Anterior cingulate cortex (tissue), 58 donors: ENCODE data around the gene PAWR.

Experiments
- DNase-seq, 58 donors: peaks; one replicate each; lab custom pipeline; 2025; lab: John Stamatoyannopoulos, UW

Gene PAWR

GRCh38 chr12:79690638-79691510 lies at the start of gene PAWR:
TSS of gene PAWR (minus strand) at chr12:79690964. CDS start at chr12:79690244, 720 bp downstream.
- DNase-seq = peak in 15 of 58 donors; percentile 5 to 38 (median 17)

- DNase-seq = peak in 1 of 58 donors; percentile 5
Measured at GRCh38 chr12:79737875-79738718, 47.3 kb upstream of the PAWR start.

DNA sequence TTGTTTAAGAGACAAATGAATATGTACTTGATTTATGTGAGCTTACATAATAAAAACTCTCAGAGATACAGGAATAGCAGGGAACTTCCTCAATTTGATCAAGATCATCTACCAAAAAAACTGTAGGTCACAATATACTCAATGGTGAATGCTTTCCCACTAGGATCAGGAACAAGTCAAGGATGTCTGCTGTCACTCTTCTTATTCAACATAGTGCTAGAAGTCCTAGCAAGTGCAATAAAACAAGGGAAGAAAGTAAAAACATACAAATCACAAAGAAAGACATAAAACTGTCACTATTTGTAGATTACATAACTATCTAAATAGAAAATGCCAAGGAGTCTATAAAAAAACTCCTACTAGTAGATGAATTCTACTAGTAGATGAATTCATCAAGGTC lies 41.9 kb upstream of the PAWR start:
- no peak for DNase-seq

DNA sequence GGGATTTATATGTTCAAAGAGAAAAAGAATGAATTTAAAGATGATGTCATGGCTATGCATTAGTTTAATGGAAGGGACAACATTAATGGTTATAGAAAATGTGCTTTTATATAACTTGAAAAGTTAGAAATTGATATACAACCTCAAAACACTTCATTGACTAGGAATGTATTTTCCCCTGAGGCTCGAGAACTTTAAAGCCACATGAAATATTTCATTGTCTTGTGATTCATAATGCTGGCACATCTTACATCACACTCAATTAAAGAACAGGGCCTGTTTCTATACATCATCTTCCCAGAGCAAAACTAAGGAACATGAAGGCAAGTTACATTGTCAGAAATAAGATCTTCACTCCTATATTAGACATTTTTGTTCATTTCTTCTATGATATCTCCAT lies 35.2 kb upstream of the PAWR start:
- no peak for DNase-seq

DNA sequence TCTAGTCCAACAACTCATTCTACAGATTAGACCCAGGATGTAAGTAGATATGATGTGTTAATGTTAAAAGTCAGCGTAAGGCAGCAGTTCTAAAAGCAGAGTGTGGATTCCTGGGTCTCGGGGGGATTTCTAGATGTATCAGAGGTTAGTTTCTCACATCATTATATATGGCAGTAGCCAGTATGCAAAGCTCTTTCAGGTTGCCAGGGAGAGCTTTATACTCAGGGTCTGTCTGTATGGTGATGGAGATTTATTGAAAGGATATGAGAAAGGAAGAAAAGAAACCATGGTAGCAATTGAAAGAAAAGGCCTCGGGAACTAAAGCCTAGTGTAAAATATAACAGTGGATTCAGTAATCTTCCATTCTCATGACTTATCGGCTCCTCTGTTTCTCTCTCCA lies 26.2 kb upstream of the PAWR start:
- DNase-seq = no peak

DNA sequence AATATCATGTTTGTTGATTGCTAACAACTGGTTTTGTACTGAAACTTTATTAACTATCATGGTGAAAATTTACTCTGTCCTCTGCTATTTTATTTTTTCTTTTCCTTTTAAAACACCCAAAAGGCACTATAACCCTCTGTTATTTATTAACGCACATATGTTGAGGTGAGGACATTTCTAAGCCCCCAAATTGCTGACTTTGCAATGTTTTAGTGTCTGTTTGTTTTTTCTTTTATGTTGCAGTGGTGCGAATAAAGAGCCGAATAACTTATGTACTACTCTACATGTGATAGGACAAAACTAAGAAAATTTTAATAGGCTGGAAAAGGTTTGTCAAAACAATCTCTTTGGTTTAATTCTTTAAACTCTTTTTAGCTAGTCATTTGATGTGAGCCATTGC lies 24.5 kb upstream of the PAWR start:
- no peak for DNase-seq

GRCh38 chr12:79710707-79711483 lies 20.1 kb upstream of the PAWR start:
- no peak for DNase-seq

- DNase-seq = no peak
Measured at GRCh38 chr12:79707830-79708229, 17.1 kb upstream of the PAWR start.

- DNase-seq = no peak
Measured at GRCh38 chr12:79706676-79707075, 15.9 kb upstream of the PAWR start.

- DNase-seq = no peak
Measured at GRCh38 chr12:79706156-79706555, 15.4 kb upstream of the PAWR start.

DNA sequence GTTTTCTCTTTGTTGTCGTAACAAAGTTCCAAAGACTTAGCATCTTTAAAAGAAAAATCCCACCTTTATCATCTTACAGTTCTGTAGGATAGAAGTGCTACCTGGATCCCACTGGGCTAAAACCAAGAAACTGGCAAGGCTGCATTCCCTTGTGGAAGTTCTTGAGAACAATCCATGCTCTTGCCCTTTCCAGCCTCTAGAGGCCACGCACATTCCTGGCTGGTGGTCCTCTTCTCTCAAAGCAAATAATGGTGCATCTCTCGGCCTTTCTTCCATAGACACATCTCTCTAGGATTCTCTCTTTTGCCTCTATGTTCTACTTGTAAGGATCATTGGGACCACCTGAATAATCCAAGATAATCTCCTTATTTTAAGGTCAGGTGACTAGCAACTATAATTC lies 8.2 kb upstream of the PAWR start:
- DNase-seq = no peak

- DNase-seq = no peak
Measured at GRCh38 chr12:79696416-79696815, 5.7 kb upstream of the PAWR start.

GRCh38 chr12:79692860-79693577 lies 2.3 kb upstream of the PAWR start:
- DNase-seq = no peak

GRCh38 chr12:79691511-79692248 lies 916 bp upstream of the PAWR start:
- peak in 1 of 58 donors; percentile 11 for DNase-seq

GRCh38 chr12:79690142-79690637 lies 574 bp downstream of the PAWR start:
- DNase-seq = peak in 3 of 58 donors; percentile 19 to 27 (median 23)

DNA sequence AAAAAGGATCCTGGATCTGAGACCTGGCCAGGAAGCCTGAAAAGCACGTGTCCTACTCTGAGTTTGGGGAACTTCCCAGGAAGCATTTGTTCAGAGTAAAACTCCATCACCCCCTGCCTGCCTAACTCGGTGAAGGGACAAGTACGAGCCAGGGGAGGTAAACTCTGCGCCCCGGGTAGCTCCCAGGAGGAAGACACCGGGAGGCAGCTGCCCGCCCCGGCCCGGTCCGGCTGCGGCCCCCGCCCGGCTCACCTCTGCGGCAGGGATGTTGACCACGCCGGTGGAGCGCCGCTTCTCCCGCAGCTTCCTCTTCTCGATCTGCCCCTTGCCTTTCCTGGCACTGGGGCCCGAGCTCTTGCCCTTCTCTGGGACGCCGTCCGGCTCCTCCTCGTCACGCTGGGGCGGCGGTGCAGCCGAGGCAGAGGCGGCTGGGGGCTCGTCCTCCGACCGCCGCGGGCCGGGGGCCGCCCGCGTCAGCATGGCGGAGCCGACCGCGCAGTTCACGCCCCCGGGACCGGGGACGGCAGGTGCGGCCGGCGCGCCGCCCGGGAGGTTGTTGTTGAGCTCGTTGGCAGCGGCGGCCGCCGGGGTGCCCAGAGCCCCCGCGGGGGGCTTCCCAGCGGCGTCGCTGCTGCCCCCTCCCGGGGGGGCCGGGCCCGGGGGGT lies 1.2 kb downstream of the PAWR start:
- DNase-seq = peak in 4 of 58 donors; percentile 5 to 34 (median 27)

- DNase-seq = no peak
Measured at GRCh38 chr12:79689061-79689476, 1.7 kb downstream of the PAWR start.

- no peak for DNase-seq
Measured at GRCh38 chr12:79688376-79689060, 2.2 kb downstream of the PAWR start.
